ENCODE data around the gene MAST2.

DNA sequence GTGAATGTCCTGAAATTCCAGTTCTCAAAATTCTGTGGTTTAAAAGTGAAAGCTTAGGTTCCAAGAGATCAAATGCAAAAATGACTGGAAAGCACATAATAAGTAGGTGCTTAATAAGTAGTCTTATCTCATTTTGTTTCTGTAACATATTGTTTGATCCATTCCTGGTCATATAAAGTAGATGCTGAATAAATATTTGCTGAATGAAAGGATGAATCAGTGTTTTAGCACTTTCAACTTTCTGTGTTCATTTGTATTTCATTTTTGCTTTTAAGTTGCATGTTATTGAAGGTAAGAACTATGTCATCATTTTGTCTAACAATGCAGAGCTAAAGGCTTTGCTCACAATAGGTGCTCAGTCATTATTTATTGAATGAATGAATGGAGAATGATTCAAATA lies 6.3 kb downstream of the MAST2 start:
- TF ChIP-seq, protein P1, sequence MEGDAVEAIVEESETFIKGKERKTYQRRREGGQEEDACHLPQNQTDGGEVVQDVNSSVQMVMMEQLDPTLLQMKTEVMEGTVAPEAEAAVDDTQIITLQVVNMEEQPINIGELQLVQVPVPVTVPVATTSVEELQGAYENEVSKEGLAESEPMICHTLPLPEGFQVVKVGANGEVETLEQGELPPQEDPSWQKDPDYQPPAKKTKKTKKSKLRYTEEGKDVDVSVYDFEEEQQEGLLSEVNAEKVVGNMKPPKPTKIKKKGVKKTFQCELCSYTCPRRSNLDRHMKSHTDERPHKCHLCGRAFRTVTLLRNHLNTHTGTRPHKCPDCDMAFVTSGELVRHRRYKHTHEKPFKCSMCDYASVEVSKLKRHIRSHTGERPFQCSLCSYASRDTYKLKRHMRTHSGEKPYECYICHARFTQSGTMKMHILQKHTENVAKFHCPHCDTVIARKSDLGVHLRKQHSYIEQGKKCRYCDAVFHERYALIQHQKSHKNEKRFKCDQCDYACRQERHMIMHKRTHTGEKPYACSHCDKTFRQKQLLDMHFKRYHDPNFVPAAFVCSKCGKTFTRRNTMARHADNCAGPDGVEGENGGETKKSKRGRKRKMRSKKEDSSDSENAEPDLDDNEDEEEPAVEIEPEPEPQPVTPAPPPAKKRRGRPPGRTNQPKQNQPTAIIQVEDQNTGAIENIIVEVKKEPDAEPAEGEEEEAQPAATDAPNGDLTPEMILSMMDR (IDR thresholded peaks at IDR 0.05), result no peak
- no peak for TF ChIP-seq EP300 (IDR thresholded peaks at IDR 0.05)

All from esophagus muscularis mucosa (tissue), 3 donors.